Peyer's patch (tissue), 4 donors: ENCODE results near the gene ANKS1A. TPM values are rescaled to one million over a fixed set of nuclear protein-coding genes. Genes with fewer than 3 reads are reported as not detected.

Experiments
- DNase-seq, 3 donors: peaks; one replicate each; pipeline ENCODE4 v3.0.0-alpha.2; 2017 to 2019
- H3K27ac ChIP-seq, 4 donors: fragments of 200-600 bp; sonication (generic); one replicate each; pipeline ENCODE4 v1.5.1; 2016 to 2019
- H3K27me3 ChIP-seq, 2 donors: fragments of 200-600 bp; sonication (generic); one replicate each; pipeline ENCODE4 v1.5.1; 2019
- H3K36me3 ChIP-seq, 3 donors: fragments of 200-600 bp; sonication (generic); one replicate each; pipeline ENCODE4 v1.5.1; 2016 to 2019
- H3K4me1 ChIP-seq, 4 donors: fragments of 200-600 bp; sonication (generic); one replicate each; pipeline ENCODE4 v1.5.1; 2016 to 2019
- H3K4me3 ChIP-seq, 4 donors: fragments of 200-600 bp; sonication (generic); 1 replicate in 3 of 4; 2 replicates in 1 of 4; pipeline ENCODE4 v1.5.1; 2016 to 2019; ENCODE audit warnings: mild to moderate bottlenecking in 1 of 4
- H3K9me3 ChIP-seq, 4 donors: fragments of 200-600 bp; sonication (generic); one replicate each; pipeline ENCODE4 v1.5.1; 2016 to 2019; ENCODE audit warnings: mild to moderate bottlenecking in 1 of 4
- POLR2A ChIP-seq, 2 donors: fragments of 450-650 bp; IDR thresholded peaks; one replicate each; pipeline ENCODE4 v1.5.1; 2017; ENCODE audit warnings: antibody characterized with exemption in 2 of 2, mild to moderate bottlenecking in 2 of 2, moderate library complexity in 2 of 2
- total RNA-seq, 4 donors: library from RNA; depleted of rRNA; stranded (reverse); fragments of >200 nt; gene quantifications; one replicate each; pipeline ENCODE4 v1.1.0, GENCODE V29; 2016
- TF ChIP-seq, protein P1 (sequence below), 6 experiments: fragments of 450-650 bp in 4 of 6; fragments of 200-600 bp in 2 of 6; sonication (generic) in 1 of 6; IDR thresholded peaks; one replicate each; pipeline ENCODE4 v1.5.1; 2017 to 2019; ENCODE audit warnings: antibody characterized with exemption in 6 of 6, mild to moderate bottlenecking in 3 of 6, moderate library complexity in 1 of 6

The ANKS1A gene
- total RNA-seq, 4 donors from 2014 or later: 24.3 to 42.1 (median 31.9) TPM

GRCh38 chr6:35027807-35028206 lies 138.8 kb downstream of the ANKS1A start:
- H3K27ac ChIP-seq: peak overlapping the region in 1 of 4 donors; percentile 9
- peaks cover 0 to 6% (median 0%) of the 10 kb centered on the region in 3 donors for H3K36me3 ChIP-seq
- no peaks in the 10 kb centered on the region for H3K27me3 ChIP-seq
- H3K4me1 ChIP-seq: peaks cover 0 to 50% (median 2%) of the 10 kb centered on the region in 4 donors
- no peak overlapping the region for H3K4me3 ChIP-seq
- H3K9me3 ChIP-seq: no peaks in the 10 kb centered on the region
- no peak for DNase-seq
- no peak for TF ChIP-seq POLR2A (IDR thresholded peaks at IDR 0.05)
- TF ChIP-seq, protein P1, sequence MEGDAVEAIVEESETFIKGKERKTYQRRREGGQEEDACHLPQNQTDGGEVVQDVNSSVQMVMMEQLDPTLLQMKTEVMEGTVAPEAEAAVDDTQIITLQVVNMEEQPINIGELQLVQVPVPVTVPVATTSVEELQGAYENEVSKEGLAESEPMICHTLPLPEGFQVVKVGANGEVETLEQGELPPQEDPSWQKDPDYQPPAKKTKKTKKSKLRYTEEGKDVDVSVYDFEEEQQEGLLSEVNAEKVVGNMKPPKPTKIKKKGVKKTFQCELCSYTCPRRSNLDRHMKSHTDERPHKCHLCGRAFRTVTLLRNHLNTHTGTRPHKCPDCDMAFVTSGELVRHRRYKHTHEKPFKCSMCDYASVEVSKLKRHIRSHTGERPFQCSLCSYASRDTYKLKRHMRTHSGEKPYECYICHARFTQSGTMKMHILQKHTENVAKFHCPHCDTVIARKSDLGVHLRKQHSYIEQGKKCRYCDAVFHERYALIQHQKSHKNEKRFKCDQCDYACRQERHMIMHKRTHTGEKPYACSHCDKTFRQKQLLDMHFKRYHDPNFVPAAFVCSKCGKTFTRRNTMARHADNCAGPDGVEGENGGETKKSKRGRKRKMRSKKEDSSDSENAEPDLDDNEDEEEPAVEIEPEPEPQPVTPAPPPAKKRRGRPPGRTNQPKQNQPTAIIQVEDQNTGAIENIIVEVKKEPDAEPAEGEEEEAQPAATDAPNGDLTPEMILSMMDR (IDR thresholded peaks at IDR 0.05): no peak

DNA sequence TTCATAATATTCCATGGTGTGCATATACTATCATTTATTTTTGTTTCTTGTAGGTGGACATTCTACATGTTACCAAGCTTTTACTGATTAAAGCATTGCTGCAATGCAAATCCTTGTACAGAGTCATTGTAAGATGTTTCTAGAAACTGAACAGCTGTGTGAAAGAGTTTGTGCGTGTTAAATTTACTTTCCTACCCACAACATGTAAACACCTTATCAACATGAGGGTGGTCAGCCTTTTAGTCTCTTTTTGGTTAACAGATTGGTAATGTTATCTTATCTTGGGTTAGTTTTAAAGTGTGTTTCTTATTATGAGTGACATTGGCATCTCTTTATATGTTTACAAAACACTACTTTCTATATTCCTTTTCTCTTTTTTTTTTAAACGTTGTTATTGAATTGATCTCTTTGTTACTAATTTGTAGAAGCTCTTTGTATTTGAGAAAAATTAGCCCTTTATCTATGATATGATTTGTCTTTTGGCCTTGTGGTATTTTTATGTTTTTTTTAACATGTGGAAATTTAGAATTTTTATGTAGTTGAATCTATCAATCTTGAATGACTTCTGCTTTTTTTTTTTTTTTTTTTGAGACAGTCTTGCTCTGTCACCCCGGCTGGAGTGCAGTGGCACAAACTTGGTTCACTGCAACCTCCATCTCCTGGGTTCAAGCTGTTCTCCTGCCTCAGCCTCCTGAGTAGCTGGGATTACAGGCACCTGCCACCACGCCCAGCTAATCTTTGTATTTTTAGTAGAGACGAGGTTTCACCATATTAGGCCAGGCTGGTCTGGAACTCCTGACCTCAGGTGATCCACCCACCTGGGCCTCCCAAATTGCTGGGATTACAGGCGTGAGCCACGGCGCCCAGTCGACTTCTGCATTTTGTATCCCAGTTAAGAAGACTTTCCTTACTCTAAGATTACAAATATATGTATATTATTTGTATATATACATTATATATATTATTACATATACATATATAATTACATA lies 140.0 kb downstream of the ANKS1A start:
- Histone ChIP-seq H3K27me3 (no peaks in the 10 kb centered on the region), H3K27ac (no peak overlapping the region), H3K4me3 (no peak overlapping the region), H3K9me3 (no peaks in the 10 kb centered on the region), H3K4me1 (peaks cover 0 to 60% (median 2%) of the 10 kb centered on the region in 4 donors), H3K36me3 (peaks cover 0 to 6% (median 0%) of the 10 kb centered on the region in 3 donors)
- DNase-seq: no peak
- TF ChIP-seq, protein P1 (IDR thresholded peaks at IDR 0.05): no peak
- TF ChIP-seq POLR2A (IDR thresholded peaks at IDR 0.05): no peak

DNA sequence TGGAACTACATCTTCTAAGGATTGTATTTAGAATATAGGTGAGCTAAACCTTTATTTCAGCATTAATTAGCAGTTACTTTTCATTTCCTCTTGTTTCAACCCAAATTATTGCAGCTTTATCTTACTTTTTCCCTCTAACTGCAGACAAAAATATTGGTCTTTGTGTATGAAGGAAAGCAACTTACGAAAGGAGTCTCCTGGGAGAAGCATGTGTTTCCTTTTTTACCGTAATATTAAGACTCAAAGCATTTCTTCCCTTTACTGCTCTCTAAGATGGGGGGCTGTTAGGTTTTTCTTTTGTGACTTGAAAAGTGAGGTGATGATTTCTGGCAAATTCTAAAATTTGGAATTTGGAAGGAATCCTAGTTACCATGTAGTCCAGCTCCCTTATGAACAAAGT lies 141.0 kb downstream of the ANKS1A start:
- Histone ChIP-seq H3K36me3 (peaks cover 0 to 6% (median 0%) of the 10 kb centered on the region in 3 donors), H3K27ac (peak overlapping the region in 1 of 4 donors; percentile 9), H3K9me3 (no peaks in the 10 kb centered on the region), H3K4me1 (peaks cover 0 to 60% (median 2%) of the 10 kb centered on the region in 4 donors), H3K27me3 (no peaks in the 10 kb centered on the region), H3K4me3 (no peak overlapping the region)
- TF ChIP-seq, protein P1 (IDR thresholded peaks at IDR 0.05): no peak
- TF ChIP-seq POLR2A (IDR thresholded peaks at IDR 0.05): no peak
- DNase-seq: no peak

GRCh38 chr6:35031611-35032529 lies 142.8 kb downstream of the ANKS1A start:
- Histone ChIP-seq H3K9me3 (no peaks in the 10 kb centered on the region), H3K4me1 (peaks cover 0 to 69% (median 2%) of the 10 kb centered on the region in 4 donors), H3K27ac (peak overlapping the region in 2 of 4 donors; percentile 26 to 62), H3K36me3 (peaks cover 0 to 6% (median 0%) of the 10 kb centered on the region in 3 donors), H3K27me3 (no peaks in the 10 kb centered on the region), H3K4me3 (no peak overlapping the region)
- TF ChIP-seq POLR2A (IDR thresholded peaks at IDR 0.05): no peak
- TF ChIP-seq, protein P1 (IDR thresholded peaks at IDR 0.05): no peak
- no peak for DNase-seq

GRCh38 chr6:35033683-35034082 lies 144.6 kb downstream of the ANKS1A start:
- H3K27ac ChIP-seq: peak overlapping the region in 2 of 4 donors; percentile 23 to 81
- no peak for TF ChIP-seq POLR2A (IDR thresholded peaks at IDR 0.05)
- TF ChIP-seq, protein P1 (IDR thresholded peaks at IDR 0.05): no peak
- peaks cover 0 to 58% (median 2%) of the 10 kb centered on the region in 4 donors for H3K4me1 ChIP-seq
- H3K36me3 ChIP-seq: no peaks in the 10 kb centered on the region
- no peaks in the 10 kb centered on the region for H3K27me3 ChIP-seq
- no peak overlapping the region for H3K4me3 ChIP-seq
- no peak for DNase-seq
- no peaks in the 10 kb centered on the region for H3K9me3 ChIP-seq
